GM21619 (cell line): Measurements from ENCODE around the gene KRI1.
A peak's percentile ranks its signal among the peaks of the same experiment; 100 is the strongest.

Experiments
- ATAC-seq: cut with Tn5 transposase; IDR thresholded peaks from one replicate; pipeline ENCODE4 v1.9.1; 2021; ENCODE audit not compliant: unreplicated experiment

Gene KRI1

DNA sequence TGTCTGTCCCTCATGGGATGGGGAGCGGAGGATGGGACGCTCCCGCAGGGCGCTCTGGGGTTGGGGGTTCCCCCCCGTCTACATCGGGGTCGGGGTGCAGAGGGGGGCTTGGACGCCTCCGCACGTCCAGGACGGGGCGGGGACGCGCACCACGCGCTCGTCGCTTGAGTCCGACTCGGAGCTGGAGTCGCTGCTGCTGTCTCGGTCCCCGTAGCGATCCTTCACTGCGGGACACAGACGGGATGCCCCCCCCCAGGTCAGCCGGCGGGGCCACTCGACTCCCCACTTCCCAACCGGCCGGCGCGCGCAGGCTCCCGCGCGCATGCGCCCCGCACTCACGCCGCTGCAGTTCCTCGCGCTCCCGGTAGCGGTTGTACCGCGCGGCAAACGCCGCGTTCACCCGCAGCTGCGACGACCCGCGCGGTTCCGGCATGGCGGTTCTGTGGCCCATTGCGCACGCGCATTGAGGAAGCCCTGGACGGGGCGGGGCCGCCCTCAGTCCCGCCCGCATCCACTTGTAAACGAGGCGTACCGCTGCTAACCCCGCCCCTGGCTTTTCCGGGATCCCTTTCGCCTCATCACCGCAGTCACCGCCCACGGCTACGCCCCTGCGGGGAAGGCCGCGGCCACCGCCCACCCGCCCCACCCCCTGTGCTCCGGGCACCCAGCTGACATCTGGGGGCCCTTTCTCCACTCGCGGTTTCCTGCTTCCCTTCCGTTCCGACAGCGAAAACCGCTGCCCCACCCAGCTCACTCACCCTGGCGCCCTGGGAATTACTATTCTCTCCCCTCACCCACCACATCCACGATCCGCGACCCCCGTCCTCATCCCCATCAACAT lies at the start of gene KRI1:
Gene KRI1, minus strand, starts transcription at position 444 of the 841 bp plus-strand sequence. Its CDS starts 11 bp downstream, at position 433.
- ATAC-seq: peak; percentile 34

GRCh38 chr19:10612499-10613119 lies 46.8 kb upstream of the KRI1 start:
- no peak for ATAC-seq

GRCh38 chr19:10611907-10612306 lies 46.1 kb upstream of the KRI1 start:
- no peak for ATAC-seq

GRCh38 chr19:10604460-10604980 lies 38.7 kb upstream of the KRI1 start:
- ATAC-seq: peak; percentile 19

- peak; percentile 13 for ATAC-seq
Observed at GRCh38 chr19:10603873-10604459, 38.2 kb upstream of the KRI1 start.

DNA sequence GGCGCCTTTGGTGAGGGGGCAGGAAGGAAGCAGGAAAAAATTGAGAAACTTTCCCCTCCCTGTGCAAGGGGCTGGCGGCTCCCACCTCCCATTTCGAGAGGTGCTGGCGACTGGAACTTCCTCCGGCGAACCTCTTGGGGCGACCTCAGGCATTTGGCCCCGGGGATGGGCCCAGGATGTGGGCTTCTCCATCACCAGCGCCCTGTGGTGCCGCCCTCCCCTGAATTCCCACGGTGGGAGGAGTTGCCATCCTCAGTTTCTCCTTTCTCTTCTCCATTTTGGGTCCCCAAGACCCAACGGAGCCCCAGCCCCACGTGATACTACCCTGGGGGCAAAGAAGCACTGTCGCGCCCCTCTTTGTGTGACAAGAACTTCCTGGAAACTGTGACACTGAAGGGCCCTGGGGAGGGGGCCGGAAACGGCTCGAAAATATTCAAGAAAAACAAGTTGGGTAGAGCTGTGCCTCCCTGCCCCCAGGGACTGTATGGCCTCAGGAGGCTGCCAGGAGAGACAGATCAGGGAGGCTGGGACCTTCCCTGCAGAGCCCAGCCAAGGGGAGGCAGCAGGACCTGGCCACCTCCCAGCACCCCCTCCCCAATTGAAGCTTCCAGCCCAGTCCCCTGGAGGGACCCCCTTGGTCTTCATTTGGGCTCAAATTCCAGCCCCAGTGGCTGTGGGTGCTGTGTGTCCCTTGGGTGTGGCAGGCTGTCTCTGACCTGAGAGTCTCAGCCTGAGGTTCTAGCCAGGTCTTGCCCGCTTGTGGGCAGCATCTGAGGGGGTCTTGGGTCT lies 37.5 kb upstream of the KRI1 start:
- ATAC-seq: peak; percentile 40

DNA sequence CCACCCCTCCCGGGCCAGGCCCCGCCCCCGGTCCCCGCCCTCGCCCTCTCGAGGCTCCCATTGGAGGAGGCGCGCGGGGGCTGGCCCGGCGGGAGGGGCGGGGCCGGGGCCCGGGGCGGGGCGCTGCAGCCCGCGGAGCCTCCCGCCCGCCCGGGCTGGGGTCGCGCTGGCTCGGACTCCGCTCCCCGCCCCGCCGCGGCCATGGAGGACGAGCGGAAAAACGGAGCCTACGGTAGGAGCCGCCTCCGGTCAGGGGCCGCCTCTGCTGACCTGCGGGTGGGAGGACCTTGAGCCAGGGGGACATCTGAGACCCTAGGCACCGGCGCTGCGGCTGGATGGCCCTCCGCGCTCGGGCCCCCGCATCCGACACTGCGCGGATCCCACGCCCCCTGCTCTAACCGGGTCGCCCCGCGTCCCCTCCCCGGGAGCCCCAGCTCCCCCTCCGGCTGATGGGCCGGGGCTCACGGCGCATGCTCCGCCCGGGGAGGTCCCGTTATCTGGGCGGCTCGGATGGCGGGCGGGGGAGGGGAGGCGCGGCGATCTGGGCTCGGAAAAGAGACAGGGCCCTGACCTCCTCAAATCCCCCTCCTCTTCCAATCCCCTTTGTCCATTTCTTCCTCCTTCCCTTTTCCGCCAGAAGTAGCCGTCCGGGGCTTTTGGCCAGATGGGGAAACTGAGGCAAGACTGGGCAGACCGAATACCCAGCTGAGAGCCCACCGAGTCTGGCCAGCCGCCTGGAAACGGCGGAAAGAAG lies 36.7 kb upstream of the KRI1 start:
- peak; percentile 39 for ATAC-seq

DNA sequence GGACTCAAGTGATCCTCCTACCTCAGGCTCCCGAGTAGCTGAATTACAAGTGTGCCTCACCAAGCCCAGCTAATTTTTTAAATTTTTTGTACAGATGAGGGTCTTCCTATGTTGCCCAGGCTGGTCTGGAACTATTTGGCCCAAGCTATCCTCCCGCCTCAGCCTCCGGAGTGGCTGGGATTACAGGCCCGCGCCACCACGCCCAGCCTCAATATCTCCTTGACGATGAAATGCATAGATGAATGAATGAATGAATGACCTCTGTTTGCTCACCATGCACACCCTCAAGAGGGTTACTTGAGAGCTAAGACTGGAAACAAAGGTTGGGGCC lies 36.2 kb upstream of the KRI1 start:
- ATAC-seq: no peak

GRCh38 chr19:10600149-10600548 lies 34.3 kb upstream of the KRI1 start:
- no peak for ATAC-seq

DNA sequence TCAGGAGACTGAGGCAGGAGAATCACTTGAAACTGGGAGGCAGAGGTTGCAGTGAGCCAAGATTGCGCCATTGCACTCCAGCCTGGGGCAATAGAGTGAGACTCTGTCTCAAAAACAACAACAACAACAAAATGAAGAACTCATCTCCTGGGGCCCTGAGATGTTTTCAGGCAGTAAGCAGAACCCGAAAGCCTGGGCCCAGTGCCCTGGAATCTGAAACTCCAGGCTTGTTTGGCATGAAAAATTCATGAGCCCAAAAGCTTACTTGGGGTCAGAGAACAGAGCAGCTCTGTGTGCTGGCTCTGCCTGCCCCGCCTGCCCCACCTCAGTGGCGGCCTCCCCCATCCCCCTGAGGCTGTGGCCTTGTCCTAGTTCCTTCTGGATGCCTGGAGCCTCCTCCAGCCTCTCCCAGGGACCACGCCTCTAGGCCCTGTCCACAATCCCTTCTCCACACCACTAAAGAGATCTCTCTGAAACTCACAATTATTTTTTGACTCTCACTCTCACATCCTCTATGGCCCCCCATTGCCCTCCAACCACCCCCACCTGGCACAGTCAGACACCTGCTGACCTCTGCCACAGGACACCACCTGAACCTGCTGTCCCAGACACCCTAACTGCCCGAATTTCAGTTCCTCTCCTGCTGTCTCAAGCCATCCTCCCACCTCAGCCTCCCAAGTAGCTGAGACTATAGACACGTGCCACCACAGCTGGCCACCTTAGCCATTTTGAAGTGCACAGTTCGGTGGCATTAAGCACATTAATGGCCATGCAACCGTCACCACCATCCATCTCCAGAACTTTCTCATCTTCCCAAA lies 28.2 kb upstream of the KRI1 start:
- no peak for ATAC-seq

DNA sequence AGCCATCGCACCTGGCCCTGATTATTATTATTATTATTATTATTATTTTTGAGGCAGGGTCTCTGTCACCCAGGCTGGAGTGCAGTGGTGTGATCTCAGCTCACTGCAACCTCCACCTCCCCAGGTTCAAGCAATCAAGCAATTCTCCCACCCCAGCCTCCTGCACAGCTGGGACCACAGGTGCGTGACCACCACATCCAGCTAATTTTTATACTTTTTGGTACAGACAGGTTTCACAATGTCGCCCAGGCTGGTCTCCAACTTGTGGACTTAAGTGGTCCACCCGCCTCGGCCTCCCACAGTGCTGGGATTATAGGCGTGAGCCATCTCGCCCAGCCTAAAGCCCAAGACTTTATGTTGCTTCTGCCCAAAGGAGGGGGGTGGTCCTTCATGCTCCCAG lies 27.3 kb upstream of the KRI1 start:
- no peak for ATAC-seq

- no peak for ATAC-seq
Observed at GRCh38 chr19:10587839-10588150, 22.0 kb upstream of the KRI1 start.

DNA sequence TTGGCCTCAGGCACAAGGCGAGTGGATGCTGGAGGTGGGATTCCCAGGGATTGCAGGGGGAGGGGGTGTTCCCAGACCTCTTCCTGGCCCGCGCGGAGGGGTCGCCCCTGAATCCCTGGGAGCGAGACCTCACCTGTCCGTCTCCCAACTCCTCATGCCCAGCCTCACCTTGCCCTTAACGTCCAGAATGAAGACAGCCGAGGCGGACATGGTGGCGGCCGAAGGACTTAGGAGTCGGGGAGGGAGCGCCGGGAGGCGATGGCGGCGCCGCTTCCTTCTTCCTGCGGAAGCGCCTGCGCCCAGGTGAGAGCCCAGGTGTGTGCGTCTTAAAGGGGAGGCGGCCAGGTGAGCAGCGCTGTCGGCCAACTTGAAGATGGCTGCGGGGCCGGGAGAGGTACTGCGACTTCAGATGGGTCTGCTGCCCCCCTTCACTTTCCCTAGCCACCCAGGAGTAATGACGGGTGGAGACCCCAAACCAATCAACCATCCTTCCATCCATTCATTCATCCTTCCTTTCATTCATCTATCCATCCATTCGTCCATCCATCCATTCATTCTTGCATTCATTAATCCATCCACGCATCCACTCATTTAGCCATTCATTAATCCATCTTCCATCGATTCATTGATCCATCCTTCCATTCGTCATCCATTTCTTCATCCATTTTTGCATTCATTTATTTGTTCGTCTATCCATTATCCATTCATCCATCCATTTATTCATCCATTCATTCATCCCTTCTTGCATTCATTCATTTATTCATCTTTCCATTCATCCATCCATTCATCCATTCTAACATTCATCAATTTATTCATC lies 21.4 kb upstream of the KRI1 start, which contains the start of gene AP1M2:
Gene AP1M2, minus strand, starts transcription at position 291 of the 817 bp plus-strand sequence. Its CDS starts 81 bp downstream, at position 210.
- ATAC-seq: no peak

DNA sequence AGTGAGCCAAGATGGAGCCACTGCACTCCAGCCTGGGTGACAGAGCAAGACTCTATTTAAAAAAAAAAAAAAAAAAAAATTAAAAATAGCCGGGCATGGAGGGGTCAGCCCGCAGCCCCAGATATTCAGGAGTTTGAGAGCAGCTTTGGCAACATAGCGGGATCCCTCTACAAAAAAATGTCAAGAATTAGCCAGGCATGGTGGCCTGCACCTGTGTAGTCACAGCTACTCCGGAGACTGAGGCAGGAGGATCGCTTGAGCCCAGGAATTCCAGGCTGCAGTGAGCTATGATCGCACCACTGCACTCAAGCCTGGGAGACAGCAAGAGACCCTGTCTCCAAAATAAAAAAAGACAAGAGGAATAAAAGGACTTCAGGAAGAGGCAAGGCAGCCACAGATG lies 20.6 kb upstream of the KRI1 start:
- ATAC-seq: no peak

DNA sequence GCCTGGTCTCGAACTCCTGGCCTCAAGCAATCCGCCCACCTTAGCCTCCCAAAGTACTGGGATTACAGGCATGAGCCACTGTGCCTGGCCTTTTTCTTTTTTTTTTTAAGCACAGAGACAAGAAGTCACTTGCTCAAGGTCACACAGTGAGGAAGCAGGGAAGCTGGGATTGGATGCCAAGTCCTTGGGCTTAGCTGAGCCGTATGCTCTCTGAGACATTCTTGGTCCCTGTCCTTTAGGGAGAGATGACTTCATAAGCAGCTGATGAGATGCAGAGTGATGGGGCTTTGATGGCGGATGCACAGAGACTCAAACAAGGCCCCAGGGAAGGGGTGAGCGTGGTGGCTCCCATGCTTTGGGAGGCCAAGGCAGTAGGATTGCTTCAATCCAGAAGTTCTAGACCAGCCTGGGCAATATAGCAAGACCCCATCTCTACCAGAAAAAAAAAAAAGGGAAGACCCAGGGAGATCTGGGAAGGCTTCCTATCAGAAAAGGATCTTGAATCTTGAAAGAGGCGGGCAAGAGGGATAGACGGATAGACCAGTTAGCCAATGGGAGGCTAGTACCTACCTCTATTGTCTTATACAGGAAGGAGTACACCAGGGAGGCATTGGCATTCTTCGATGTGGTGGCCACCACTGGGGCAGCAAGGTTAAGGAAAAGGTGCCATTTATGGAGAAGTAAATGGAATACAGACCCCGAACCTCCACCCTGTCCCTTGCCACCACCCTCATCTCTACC lies 17.4 kb upstream of the KRI1 start:
- ATAC-seq: no peak

DNA sequence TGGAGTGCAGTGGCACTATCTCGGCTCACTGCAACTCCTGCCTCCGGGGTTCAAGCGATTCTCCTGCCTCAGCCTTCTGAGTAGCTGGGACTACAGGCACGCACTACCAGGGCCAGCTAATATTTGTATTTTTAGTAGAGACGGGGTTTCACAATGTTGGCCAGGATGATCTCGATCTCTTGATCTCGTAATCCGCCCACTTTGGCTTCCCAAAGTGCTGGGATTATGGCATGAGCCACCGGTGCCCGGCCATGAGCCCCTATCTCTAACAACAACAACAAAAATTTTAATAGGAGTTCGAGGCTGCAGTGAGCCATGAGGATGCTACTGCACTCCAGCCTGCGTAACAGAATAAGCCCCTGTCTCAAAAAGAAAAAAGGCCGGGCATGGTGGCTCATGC lies 16.3 kb upstream of the KRI1 start:
- no peak for ATAC-seq

DNA sequence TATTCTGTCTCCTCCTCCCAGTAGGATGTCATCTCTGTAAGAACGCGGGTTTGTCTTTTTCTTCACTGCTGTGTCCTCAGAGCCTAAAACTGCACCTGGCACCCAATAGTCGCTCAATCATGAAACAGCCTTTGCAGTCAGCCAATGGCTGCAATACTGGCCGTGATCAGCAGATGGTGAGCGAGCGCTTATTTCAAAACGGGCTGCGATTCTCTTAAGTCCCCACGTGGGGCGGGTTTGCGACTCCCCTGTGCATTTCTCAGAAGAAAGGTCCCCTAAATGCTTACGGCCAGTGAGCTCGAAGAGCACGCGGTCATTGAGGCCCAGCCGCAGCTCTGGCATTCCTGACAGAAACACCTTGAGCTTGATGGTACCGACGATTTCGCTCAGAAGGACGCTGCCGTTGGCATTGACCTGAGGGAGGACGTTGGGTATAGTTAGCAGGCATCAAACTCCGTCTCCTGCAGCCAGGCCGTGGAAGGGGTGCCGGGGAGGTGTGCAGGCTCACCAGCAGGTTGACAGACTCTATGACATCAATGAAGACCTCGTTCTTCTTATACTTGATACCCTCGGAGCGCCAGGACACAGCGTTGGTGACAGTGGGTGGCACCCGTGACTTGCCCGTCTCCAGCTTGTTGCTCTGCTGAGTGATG lies 15.3 kb upstream of the KRI1 start:
- no peak for ATAC-seq

GRCh38 chr19:10577951-10578350 lies 12.1 kb upstream of the KRI1 start:
- no peak for ATAC-seq
